HEK293 (cell line): ENCODE measurements around the gene TM9SF1.

Source experiments
- FEZF1 ChIP-seq: fragments of 450-650 bp; formaldehyde crosslinking; IDR thresholded peaks from 2 replicates; pipeline ENCODE4 v1.5.1; 2016; ENCODE audit warnings: missing biosample characterization, missing genetic modification characterization
- GLIS1 ChIP-seq: fragments of 450-650 bp; formaldehyde crosslinking; IDR thresholded peaks from 2 replicates; pipeline ENCODE4 v1.5.1; 2016; ENCODE audit warnings: missing biosample characterization, missing genetic modification characterization
- GLIS2 ChIP-seq: fragments of 450-650 bp; formaldehyde crosslinking; IDR thresholded peaks from 2 replicates; pipeline ENCODE4 v1.5.1; 2016; ENCODE audit warnings: missing biosample characterization, missing genetic modification characterization
- HOXD13 ChIP-seq: sonication (generic); formaldehyde crosslinking; IDR thresholded peaks from 2 replicates; pipeline ENCODE4 v1.8.0; 2022; ENCODE audit warnings: missing genetic modification reagents, borderline replicate concordance
- IKZF3 ChIP-seq: fragments of 450-650 bp; IDR thresholded peaks from 2 replicates; pipeline ENCODE4 v1.5.0; 2018; ENCODE audit warnings: missing biosample characterization, mild to moderate bottlenecking, missing genetic modification characterization, moderate library complexity
- KLF1 ChIP-seq: fragments of 450-650 bp; formaldehyde crosslinking; IDR thresholded peaks from 2 replicates; pipeline ENCODE4 v1.5.1; 2016; ENCODE audit warnings: missing biosample characterization, missing genetic modification characterization
- KLF7 ChIP-seq: fragments of 450-650 bp; formaldehyde crosslinking; IDR thresholded peaks from 2 replicates; pipeline ENCODE4 v1.5.1; 2016; ENCODE audit warnings: missing biosample characterization, missing genetic modification characterization, borderline replicate concordance
- KLF8 ChIP-seq: fragments of 450-650 bp; formaldehyde crosslinking; IDR thresholded peaks from 2 replicates; pipeline ENCODE4 v1.5.1; 2016; ENCODE audit warnings: missing biosample characterization, missing genetic modification characterization
- SP3 ChIP-seq: fragments of 450-650 bp; formaldehyde crosslinking; IDR thresholded peaks from 2 replicates; pipeline ENCODE4 v1.5.1; 2016; ENCODE audit warnings: missing biosample characterization, missing genetic modification characterization
- SP7 ChIP-seq: fragments of 450-650 bp; formaldehyde crosslinking; IDR thresholded peaks from 2 replicates; pipeline ENCODE4 v1.5.1; 2016; ENCODE audit warnings: missing biosample characterization, missing genetic modification characterization
- ZBTB21 ChIP-seq: fragments of 450-650 bp; formaldehyde crosslinking; IDR thresholded peaks from 2 replicates; pipeline ENCODE4 v1.5.1; 2017; ENCODE audit warnings: missing biosample characterization, missing genetic modification characterization
- ZNF184 ChIP-seq: fragments of 450-650 bp; IDR thresholded peaks from 2 replicates; pipeline ENCODE4 v1.5.1; 2018; ENCODE audit warnings: missing biosample characterization, mild to moderate bottlenecking, missing genetic modification characterization
- ZNF2 ChIP-seq: fragments of 450-650 bp; formaldehyde crosslinking; IDR thresholded peaks from 2 replicates; pipeline ENCODE4 v1.5.1; 2016; ENCODE audit warnings: missing biosample characterization, missing genetic modification characterization
- ZNF394 ChIP-seq: fragments of 450-650 bp; formaldehyde crosslinking; IDR thresholded peaks from 2 replicates; pipeline ENCODE4 v1.5.1; 2016; ENCODE audit warnings: missing biosample characterization, missing genetic modification characterization, mild to moderate bottlenecking, moderate library complexity, borderline replicate concordance
- ZNF416 ChIP-seq: fragments of 450-650 bp; formaldehyde crosslinking; IDR thresholded peaks from 2 replicates; pipeline ENCODE4 v1.5.1; 2016; ENCODE audit warnings: missing biosample characterization, missing genetic modification characterization
- ZNF623 ChIP-seq: fragments of 450-650 bp; formaldehyde crosslinking; IDR thresholded peaks from 2 replicates; pipeline ENCODE4 v1.5.1; 2016; ENCODE audit warnings: missing biosample characterization, missing genetic modification characterization
- ZNF629 ChIP-seq: fragments of 450-650 bp; formaldehyde crosslinking; IDR thresholded peaks from 2 replicates; pipeline ENCODE4 v1.5.1; 2017; ENCODE audit warnings: missing biosample characterization, missing genetic modification characterization
- ZXDB ChIP-seq: fragments of 450-650 bp; formaldehyde crosslinking; IDR thresholded peaks from 2 replicates; pipeline ENCODE4 v1.5.1; 2016; ENCODE audit warnings: missing biosample characterization, missing genetic modification characterization
- TF ChIP-seq, protein P1 (sequence below): fragments of 450-650 bp; formaldehyde crosslinking; IDR thresholded peaks from 2 replicates; pipeline ENCODE4 v1.5.1; 2016; ENCODE audit warnings: missing biosample characterization, missing genetic modification characterization
- TF ChIP-seq, protein P2 (sequence below): fragments of 450-650 bp; formaldehyde crosslinking; IDR thresholded peaks from 2 replicates; pipeline ENCODE4 v1.5.1; 2016; ENCODE audit warnings: missing biosample characterization, missing genetic modification characterization, low read depth
- TF ChIP-seq, protein P3 (sequence below): IDR thresholded peaks from 2 replicates; pipeline ENCODE4 v1.6.1; 2011; ENCODE audit warnings: mild to moderate bottlenecking, low read depth, low read length, borderline replicate concordance
- TF ChIP-seq, protein P4 (sequence below): fragments of 450-650 bp; formaldehyde crosslinking; IDR thresholded peaks from 2 replicates; pipeline ENCODE4 v1.5.1; 2016; ENCODE audit warnings: missing biosample characterization, missing genetic modification characterization
- TF ChIP-seq, protein P5 (sequence below): fragments of 450-650 bp; formaldehyde crosslinking; IDR thresholded peaks from 2 replicates; pipeline ENCODE4 v1.5.1; 2016; ENCODE audit warnings: missing biosample characterization, missing genetic modification characterization

TM9SF1 gene

DNA sequence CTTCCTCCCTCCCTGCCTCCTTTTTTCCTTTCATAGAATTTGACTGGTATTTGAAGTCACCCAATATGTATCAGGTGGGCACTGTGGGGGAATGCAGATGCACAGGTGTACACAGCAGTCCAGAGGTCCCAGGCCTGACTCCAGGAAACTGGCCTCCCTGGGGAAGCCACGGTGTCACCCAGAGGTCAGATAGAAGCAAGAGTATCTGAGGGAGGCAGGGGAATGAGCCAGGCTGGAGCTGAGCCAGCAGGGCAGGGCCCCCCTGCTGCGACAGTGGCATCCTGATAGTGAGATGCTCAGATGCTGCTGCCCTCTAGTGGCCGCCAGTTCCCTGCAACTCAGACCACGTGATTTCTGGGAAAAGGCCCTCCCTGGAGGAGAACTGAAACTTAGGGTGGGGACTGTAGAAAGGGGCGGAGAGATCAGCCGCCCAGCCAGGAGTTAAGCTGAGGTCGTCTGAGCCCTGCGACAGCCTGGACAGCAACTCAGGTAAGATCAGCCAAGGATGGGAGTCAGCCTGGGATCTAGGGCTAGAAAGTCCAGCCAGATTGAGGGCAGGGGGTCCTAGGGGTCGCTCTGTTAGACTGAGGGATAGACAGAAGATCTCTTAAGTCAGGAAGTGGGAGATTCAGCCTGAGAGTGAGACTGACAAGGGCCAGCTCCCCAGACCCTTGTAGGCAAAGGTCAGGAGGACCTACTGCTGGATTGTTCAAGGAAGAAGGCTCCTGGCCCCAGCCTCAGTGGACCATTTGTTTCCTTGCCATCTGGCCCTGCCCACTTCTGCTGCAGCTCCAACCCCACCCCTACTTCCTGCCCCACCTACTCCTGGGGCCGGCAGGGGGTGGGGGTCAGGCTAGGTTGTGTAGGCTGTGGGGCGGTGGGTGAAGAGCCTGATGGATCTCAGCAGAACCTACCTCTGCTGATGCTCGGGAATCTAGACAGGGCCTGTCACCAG is 34.1 kb downstream of the TM9SF1 start, which contains the start of gene IRF9 (continued):
- TF ChIP-seq, protein P1, sequence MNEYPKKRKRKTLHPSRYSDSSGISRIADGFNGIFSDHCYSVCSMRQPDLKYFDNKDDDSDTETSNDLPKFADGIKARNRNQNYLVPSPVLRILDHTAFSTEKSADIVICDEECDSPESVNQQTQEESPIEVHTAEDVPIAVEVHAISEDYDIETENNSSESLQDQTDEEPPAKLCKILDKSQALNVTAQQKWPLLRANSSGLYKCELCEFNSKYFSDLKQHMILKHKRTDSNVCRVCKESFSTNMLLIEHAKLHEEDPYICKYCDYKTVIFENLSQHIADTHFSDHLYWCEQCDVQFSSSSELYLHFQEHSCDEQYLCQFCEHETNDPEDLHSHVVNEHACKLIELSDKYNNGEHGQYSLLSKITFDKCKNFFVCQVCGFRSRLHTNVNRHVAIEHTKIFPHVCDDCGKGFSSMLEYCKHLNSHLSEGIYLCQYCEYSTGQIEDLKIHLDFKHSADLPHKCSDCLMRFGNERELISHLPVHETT: peak; percentile 79; the same call in 1 of the 2 replicates
- TF ChIP-seq ZNF184 (peak; percentile 86), ZNF416 (tag by site-specific recombination) (no peak), GLIS1 (peak; percentile 98), ZXDB (tag by site-specific recombination) (peak; percentile 89), SP7 (tag by site-specific recombination) (peak; percentile 91), ZNF629 (tag by site-specific recombination) (peak; percentile 86), ZNF623 (tag by site-specific recombination) (0 out of 2 replicates have a peak, but pooled peaks have one; percentile 13), KLF1 (peak; percentile 78), FEZF1 (tag by site-specific recombination) (no peak), HOXD13 (no peak), ZNF2 (tag by site-specific recombination) (peak; percentile 89), ZBTB21 (peak; percentile 77), GLIS2 (peak; percentile 77), SP3 (tag by site-specific recombination) (peak; percentile 85), IKZF3 (tag by site-specific recombination) (peak; percentile 88), ZNF394 (peak; percentile 81; the same call in 1 of the 2 replicates), KLF8 (peak; percentile 90), KLF7 (tag by site-specific recombination) (peak; percentile 67)
- TF ChIP-seq, protein P2, sequence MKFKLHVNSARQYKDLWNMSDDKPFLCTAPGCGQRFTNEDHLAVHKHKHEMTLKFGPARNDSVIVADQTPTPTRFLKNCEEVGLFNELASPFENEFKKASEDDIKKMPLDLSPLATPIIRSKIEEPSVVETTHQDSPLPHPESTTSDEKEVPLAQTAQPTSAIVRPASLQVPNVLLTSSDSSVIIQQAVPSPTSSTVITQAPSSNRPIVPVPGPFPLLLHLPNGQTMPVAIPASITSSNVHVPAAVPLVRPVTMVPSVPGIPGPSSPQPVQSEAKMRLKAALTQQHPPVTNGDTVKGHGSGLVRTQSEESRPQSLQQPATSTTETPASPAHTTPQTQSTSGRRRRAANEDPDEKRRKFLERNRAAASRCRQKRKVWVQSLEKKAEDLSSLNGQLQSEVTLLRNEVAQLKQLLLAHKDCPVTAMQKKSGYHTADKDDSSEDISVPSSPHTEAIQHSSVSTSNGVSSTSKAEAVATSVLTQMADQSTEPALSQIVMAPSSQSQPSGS (tag by site-specific recombination): no peak
- TF ChIP-seq, protein P3, sequence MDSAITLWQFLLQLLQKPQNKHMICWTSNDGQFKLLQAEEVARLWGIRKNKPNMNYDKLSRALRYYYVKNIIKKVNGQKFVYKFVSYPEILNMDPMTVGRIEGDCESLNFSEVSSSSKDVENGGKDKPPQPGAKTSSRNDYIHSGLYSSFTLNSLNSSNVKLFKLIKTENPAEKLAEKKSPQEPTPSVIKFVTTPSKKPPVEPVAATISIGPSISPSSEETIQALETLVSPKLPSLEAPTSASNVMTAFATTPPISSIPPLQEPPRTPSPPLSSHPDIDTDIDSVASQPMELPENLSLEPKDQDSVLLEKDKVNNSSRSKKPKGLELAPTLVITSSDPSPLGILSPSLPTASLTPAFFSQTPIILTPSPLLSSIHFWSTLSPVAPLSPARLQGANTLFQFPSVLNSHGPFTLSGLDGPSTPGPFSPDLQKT: no peak
- TF ChIP-seq, protein P4, sequence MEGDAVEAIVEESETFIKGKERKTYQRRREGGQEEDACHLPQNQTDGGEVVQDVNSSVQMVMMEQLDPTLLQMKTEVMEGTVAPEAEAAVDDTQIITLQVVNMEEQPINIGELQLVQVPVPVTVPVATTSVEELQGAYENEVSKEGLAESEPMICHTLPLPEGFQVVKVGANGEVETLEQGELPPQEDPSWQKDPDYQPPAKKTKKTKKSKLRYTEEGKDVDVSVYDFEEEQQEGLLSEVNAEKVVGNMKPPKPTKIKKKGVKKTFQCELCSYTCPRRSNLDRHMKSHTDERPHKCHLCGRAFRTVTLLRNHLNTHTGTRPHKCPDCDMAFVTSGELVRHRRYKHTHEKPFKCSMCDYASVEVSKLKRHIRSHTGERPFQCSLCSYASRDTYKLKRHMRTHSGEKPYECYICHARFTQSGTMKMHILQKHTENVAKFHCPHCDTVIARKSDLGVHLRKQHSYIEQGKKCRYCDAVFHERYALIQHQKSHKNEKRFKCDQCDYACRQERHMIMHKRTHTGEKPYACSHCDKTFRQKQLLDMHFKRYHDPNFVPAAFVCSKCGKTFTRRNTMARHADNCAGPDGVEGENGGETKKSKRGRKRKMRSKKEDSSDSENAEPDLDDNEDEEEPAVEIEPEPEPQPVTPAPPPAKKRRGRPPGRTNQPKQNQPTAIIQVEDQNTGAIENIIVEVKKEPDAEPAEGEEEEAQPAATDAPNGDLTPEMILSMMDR (tag by site-specific recombination): peak; percentile 95
- TF ChIP-seq, protein P5, sequence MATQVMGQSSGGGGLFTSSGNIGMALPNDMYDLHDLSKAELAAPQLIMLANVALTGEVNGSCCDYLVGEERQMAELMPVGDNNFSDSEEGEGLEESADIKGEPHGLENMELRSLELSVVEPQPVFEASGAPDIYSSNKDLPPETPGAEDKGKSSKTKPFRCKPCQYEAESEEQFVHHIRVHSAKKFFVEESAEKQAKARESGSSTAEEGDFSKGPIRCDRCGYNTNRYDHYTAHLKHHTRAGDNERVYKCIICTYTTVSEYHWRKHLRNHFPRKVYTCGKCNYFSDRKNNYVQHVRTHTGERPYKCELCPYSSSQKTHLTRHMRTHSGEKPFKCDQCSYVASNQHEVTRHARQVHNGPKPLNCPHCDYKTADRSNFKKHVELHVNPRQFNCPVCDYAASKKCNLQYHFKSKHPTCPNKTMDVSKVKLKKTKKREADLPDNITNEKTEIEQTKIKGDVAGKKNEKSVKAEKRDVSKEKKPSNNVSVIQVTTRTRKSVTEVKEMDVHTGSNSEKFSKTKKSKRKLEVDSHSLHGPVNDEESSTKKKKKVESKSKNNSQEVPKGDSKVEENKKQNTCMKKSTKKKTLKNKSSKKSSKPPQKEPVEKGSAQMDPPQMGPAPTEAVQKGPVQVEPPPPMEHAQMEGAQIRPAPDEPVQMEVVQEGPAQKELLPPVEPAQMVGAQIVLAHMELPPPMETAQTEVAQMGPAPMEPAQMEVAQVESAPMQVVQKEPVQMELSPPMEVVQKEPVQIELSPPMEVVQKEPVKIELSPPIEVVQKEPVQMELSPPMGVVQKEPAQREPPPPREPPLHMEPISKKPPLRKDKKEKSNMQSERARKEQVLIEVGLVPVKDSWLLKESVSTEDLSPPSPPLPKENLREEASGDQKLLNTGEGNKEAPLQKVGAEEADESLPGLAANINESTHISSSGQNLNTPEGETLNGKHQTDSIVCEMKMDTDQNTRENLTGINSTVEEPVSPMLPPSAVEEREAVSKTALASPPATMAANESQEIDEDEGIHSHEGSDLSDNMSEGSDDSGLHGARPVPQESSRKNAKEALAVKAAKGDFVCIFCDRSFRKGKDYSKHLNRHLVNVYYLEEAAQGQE (tag by site-specific recombination): peak; percentile 66
- TF ChIP-seq, all 188 proteins: peak for 50
